Keratinocyte (primary cell): ENCODE data around the gene XPA. TPM values are rescaled to one million over a fixed set of nuclear protein-coding genes. Genes with fewer than 3 reads are reported as not detected.

Experiments
- DNase-seq: peaks from one replicate; pipeline ENCODE4 v3.0.0-alpha.2; 2011; ENCODE audit warnings: low read depth, missing footprints, low spot score
- FAIRE-seq: peaks from 2 replicates; lab custom pipeline; 2011; peaks lifted over from hg19 to GRCh38; lab: Jason Lieb, UNC
- H2AFZ ChIP-seq: 2 replicates; pipeline ENCODE4 v1.6.0; 2012; ENCODE audit warnings: low read length, control low read depth, inconsistent platforms; ENCODE audit not compliant: control insufficient read depth
- H3K27ac ChIP-seq: 2 replicates; pipeline ENCODE4 v1.5.1; 2011; ENCODE audit warnings: low read length; ENCODE audit not compliant: control insufficient read depth, insufficient read depth
- H3K27me3 ChIP-seq: 3 replicates; pipeline ENCODE4 v1.6.0; 2011; ENCODE audit warnings: low read length; ENCODE audit not compliant: control insufficient read depth, insufficient read depth; ENCODE audit errors: extremely low read depth
- H3K36me3 ChIP-seq, 2 experiments: 2 replicates in 1 of 2; 3 replicates in 1 of 2; pipeline ENCODE4 v1.5.1; 2011; ENCODE audit warnings: low read length in 2 of 2, mild to moderate bottlenecking in 1 of 2; ENCODE audit not compliant: control insufficient read depth in 2 of 2, insufficient read depth in 2 of 2; ENCODE audit errors: extremely low read depth in 1 of 2
- H3K4me1 ChIP-seq: 3 replicates; pipeline ENCODE4 v1.5.1; 2011; ENCODE audit warnings: low read length; ENCODE audit not compliant: control insufficient read depth, insufficient read depth; ENCODE audit errors: extremely low read depth
- H3K4me2 ChIP-seq: 3 replicates; pipeline ENCODE4 v1.6.0; 2011; ENCODE audit warnings: low read depth, low read length; ENCODE audit not compliant: control insufficient read depth, insufficient read depth; ENCODE audit errors: extremely low read depth
- H3K4me3 ChIP-seq, 3 experiments: fragments of 200-600 bp in 1 of 3; sonication (generic) in 1 of 3; 2 replicates in 2 of 3; 3 replicates in 1 of 3; pipeline ENCODE4 v1.5.1; 2011 to 2016; ENCODE audit warnings: low read length in 3 of 3, mild to moderate bottlenecking in 3 of 3, control low read depth in 2 of 3, inconsistent platforms in 1 of 3, low read depth in 1 of 3, mixed read lengths in 1 of 3, mixed run types in 1 of 3, moderate library complexity in 1 of 3; ENCODE audit not compliant: control insufficient read depth in 2 of 3, insufficient read depth in 2 of 3; ENCODE audit errors: extremely low read depth in 1 of 3
- H3K79me2 ChIP-seq: 2 replicates; pipeline ENCODE4 v1.6.0; 2012; ENCODE audit warnings: low read length; ENCODE audit not compliant: control insufficient read depth, insufficient read depth
- H3K9ac ChIP-seq: 3 replicates; pipeline ENCODE4 v1.6.0; 2011; ENCODE audit warnings: low read length; ENCODE audit not compliant: control insufficient read depth, insufficient read depth; ENCODE audit errors: extremely low read depth
- H3K9me1 ChIP-seq: 3 replicates; pipeline ENCODE4 v1.6.0; 2011; ENCODE audit warnings: low read length; ENCODE audit not compliant: control insufficient read depth, insufficient read depth; ENCODE audit errors: extremely low read depth
- H3K9me3 ChIP-seq: 2 replicates; pipeline ENCODE4 v1.5.1; 2012; ENCODE audit warnings: low read depth, low read length; ENCODE audit not compliant: control insufficient read depth
- H4K20me1 ChIP-seq: 3 replicates; pipeline ENCODE4 v1.6.0; 2011; ENCODE audit warnings: low read length; ENCODE audit not compliant: control insufficient read depth, insufficient read depth; ENCODE audit errors: extremely low read depth
- CTCF ChIP-seq, 3 experiments: IDR thresholded peaks in 1 of 3; conservative IDR thresholded peaks in 1 of 3; optimal IDR thresholded peaks in 1 of 3; 2 replicates in 2 of 3; 3 replicates in 1 of 3; pipeline versions ENCODE3 to v1.5.1; 2011; ENCODE audit warnings: low read length in 3 of 3, mild to moderate bottlenecking in 3 of 3, moderate library complexity in 2 of 3, control low read depth in 1 of 3, inconsistent platforms in 1 of 3; ENCODE audit not compliant: insufficient read depth in 2 of 3; ENCODE audit errors: extremely low read depth in 1 of 3
- EZH2 ChIP-seq: IDR thresholded peaks from one replicate; pipeline ENCODE4 v1.6.1; 2012; ENCODE audit warnings: inconsistent platforms, mild to moderate bottlenecking, low read length, moderate library complexity
- dilution Hi-C: fragments of 300-500 bp; cut with MboI; formaldehyde crosslinking; loops from one replicate; pipeline ENCODE4 v1.7.0; 2020; ENCODE audit warnings: low sequenced_read_pairs; ENCODE audit not compliant: extremely low pct_ligation_motif_present
- polyA plus RNA-seq, 5 experiments: library from polyadenylated mRNA; depleted of rRNA in 3 of 5; stranded (reverse) in 3 of 5; stranded (forward) in 1 of 5; unstranded in 1 of 5; fragments of >200 nt; gene quantifications; 1 replicate in 1 of 5; 2 replicates in 3 of 5; 3 replicates in 1 of 5; pipeline versions ENCODE4 v1.2.1 to v1.2.3, GENCODE V29; 2011 to 2012; ENCODE audit warnings: missing spikeins in 2 of 5, low read depth in 1 of 5, low replicate concordance in 1 of 5

Gene XPA
- polyA plus RNA-seq, 1 donor (not counting 4 experiments of a cell fraction or from before 2014, with no cell fraction given) = 4.1 TPM

GRCh38 chr9:97721396-97721795 is 24.3 kb upstream of the XPA start:
- no peak for FAIRE-seq
- H3K9me1 ChIP-seq = no peaks in the 10 kb centered on the region
- no peaks in the 10 kb centered on the region for H3K9me3 ChIP-seq
- H3K27ac ChIP-seq = no peak overlapping the region
- H3K79me2 ChIP-seq = no peaks in the 10 kb centered on the region
- H4K20me1 ChIP-seq = no peaks in the 10 kb centered on the region
- dilution Hi-C loops = no loop called here
- no peak overlapping the region for H3K9ac ChIP-seq
- no peaks in the 10 kb centered on the region for H3K4me1 ChIP-seq
- H2AFZ ChIP-seq = no peak overlapping the region
- H3K4me3 ChIP-seq = no peak overlapping the region
- DNase-seq = no peak
- H3K27me3 ChIP-seq = no peaks in the 10 kb centered on the region
- no peak for TF ChIP-seq CTCF (optimal IDR thresholded peaks at IDR 0.05 in 1 of 3, IDR thresholded peaks at IDR 0.05 in 1 of 3, conservative IDR thresholded peaks at IDR 0.05 in 1 of 3; ENCODE audit: extremely low read depth in 1 of 3, insufficient read depth in 2 of 3, low read length in 3 of 3)
- no peak for TF ChIP-seq EZH2
- H3K4me2 ChIP-seq = no peak overlapping the region
- no peaks in the 10 kb centered on the region for H3K36me3 ChIP-seq

- Histone ChIP-seq H3K4me2 (no peak overlapping the region), H3K36me3 (no peaks in the 10 kb centered on the region), H4K20me1 (no peaks in the 10 kb centered on the region), H3K9me3 (no peaks in the 10 kb centered on the region), H2AFZ (no peak overlapping the region), H3K79me2 (no peaks in the 10 kb centered on the region), H3K27ac (no peak overlapping the region), H3K9me1 (no peaks in the 10 kb centered on the region), H3K4me1 (peaks cover 20% of the 10 kb centered on the region), H3K4me3 (no peak overlapping the region), H3K27me3 (no peaks in the 10 kb centered on the region), H3K9ac (no peak overlapping the region)
- FAIRE-seq = no peak
- DNase-seq = no peak
- dilution Hi-C loops = no loop called here
- TF ChIP-seq EZH2 = no peak
- TF ChIP-seq CTCF (optimal IDR thresholded peaks at IDR 0.05 in 1 of 3, IDR thresholded peaks at IDR 0.05 in 1 of 3, conservative IDR thresholded peaks at IDR 0.05 in 1 of 3; ENCODE audit: extremely low read depth in 1 of 3, insufficient read depth in 2 of 3, low read length in 3 of 3) = no peak
Measured at GRCh38 chr9:97717866-97718265, 20.7 kb upstream of the XPA start.
